Skeletal muscle tissue (tissue), 4 donors: ENCODE data around the gene RBM34. TPM values are rescaled to one million over a fixed set of nuclear protein-coding genes. Genes with fewer than 3 reads are reported as not detected.
A peak's percentile ranks its signal among the peaks of the same experiment; 100 is the strongest.
"Not testable (repeated sequence)": the region's sequence is repeated elsewhere in the genome, so short reads cannot be mapped to it uniquely, and the experiment has no call there.

Source experiments
- H3K27ac ChIP-seq: one replicate; pipeline ENCODE4 v1.7.0; 2013; ENCODE audit warnings: mild to moderate bottlenecking, low read depth, low read length, inconsistent platforms
- H3K27me3 ChIP-seq, 3 donors: one replicate each; pipeline ENCODE4 v1.7.0; 2013; ENCODE audit warnings: low read length in 3 of 3; ENCODE audit not compliant: control insufficient read depth in 3 of 3, insufficient read depth in 3 of 3
- H3K36me3 ChIP-seq, 3 donors: one replicate each; pipeline ENCODE4 v1.7.0; 2013; ENCODE audit warnings: low read length in 3 of 3; ENCODE audit not compliant: control insufficient read depth in 3 of 3, insufficient read depth in 3 of 3
- H3K4me1 ChIP-seq, 3 donors: one replicate each; pipeline ENCODE4 v1.7.0; 2013; ENCODE audit warnings: low read length in 3 of 3, mild to moderate bottlenecking in 3 of 3; ENCODE audit not compliant: control insufficient read depth in 3 of 3, insufficient read depth in 3 of 3
- H3K4me3 ChIP-seq, 3 donors: one replicate each; pipeline ENCODE4 v1.7.0; 2013; ENCODE audit warnings: low read length in 3 of 3
- H3K9ac ChIP-seq, 3 donors: one replicate each; pipeline ENCODE4 v1.7.0; 2013; ENCODE audit warnings: low read length in 3 of 3, mild to moderate bottlenecking in 3 of 3, moderate library complexity in 2 of 3, low read depth in 1 of 3
- H3K9me3 ChIP-seq, 3 donors: one replicate each; pipeline ENCODE4 v1.7.0; 2013; ENCODE audit warnings: low read length in 3 of 3; ENCODE audit not compliant: control insufficient read depth in 3 of 3
- total RNA-seq: library from RNA; depleted of rRNA; stranded (reverse); fragments of >200 nt; gene quantifications from one replicate; pipeline ENCODE4 v1.2.3, GENCODE V29; 2014
- donor health status: Osteomylitis.

Gene RBM34
- total RNA-seq, 1 donor from 2014 or later, result 24.5 TPM

GRCh38 chr1:235181561-235182245, 20.7 kb upstream of the RBM34 start:
- Histone ChIP-seq H3K27ac (no peak overlapping the region), H3K36me3 (peaks cover 9 to 21% (median 17%) of the 10 kb centered on the region in 3 donors), H3K9ac (no peak overlapping the region)

GRCh38 chr1:235180916-235181460, 19.9 kb upstream of the RBM34 start:
- Histone ChIP-seq H3K27me3 (no peaks in the 10 kb centered on the region), H3K9me3 (no peaks in the 10 kb centered on the region), H3K27ac (no peak overlapping the region), H3K36me3 (peaks cover 12 to 24% (median 21%) of the 10 kb centered on the region in 3 donors), H3K4me3 (no peak overlapping the region), H3K4me1 (no peaks in the 10 kb centered on the region), H3K9ac (no peak overlapping the region)

More at GRCh38 chr1:235181561-235182245, 20.7 kb upstream of the RBM34 start:
- H3K4me3 ChIP-seq, result no peak overlapping the region
- H3K4me1 ChIP-seq, result no peaks in the 10 kb centered on the region
- no peaks in the 10 kb centered on the region for H3K9me3 ChIP-seq
- no peaks in the 10 kb centered on the region for H3K27me3 ChIP-seq

DNA sequence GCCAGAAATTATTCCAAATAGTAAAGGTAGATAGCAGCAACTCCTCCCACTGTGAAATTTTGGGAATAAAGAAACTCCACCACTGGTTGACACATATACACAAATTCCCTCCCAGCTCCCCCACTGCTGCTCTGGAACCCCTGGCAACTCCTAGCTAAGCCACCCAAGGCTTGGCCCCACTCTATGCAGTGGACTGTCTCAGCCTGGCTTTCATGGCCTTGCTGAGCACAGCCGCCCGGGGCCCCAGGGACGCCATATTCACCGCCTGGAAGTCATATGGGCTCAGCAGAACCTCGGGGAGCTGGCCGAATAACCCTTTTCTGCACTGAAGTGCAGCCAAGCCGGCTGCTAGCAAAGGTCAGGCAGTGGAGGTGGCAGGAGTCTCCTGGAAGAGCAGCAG, 15.4 kb upstream of the RBM34 start:
- H3K27ac ChIP-seq, result no peak overlapping the region
- H3K36me3 ChIP-seq, result peaks cover 14 to 30% (median 24%) of the 10 kb centered on the region in 3 donors
- H3K4me3 ChIP-seq, result no peak overlapping the region
- no peak overlapping the region for H3K9ac ChIP-seq
- H3K4me1 ChIP-seq, result no peaks in the 10 kb centered on the region
- no peaks in the 10 kb centered on the region for H3K9me3 ChIP-seq
- H3K27me3 ChIP-seq, result no peaks in the 10 kb centered on the region

- no peaks in the 10 kb centered on the region for H3K9me3 ChIP-seq
- H3K27me3 ChIP-seq, result no peaks in the 10 kb centered on the region
- peaks cover 8 to 16% (median 14%) of the 10 kb centered on the region in 3 donors for H3K36me3 ChIP-seq
- H3K27ac ChIP-seq, result no peak overlapping the region
- no peak overlapping the region for H3K4me3 ChIP-seq
- no peaks in the 10 kb centered on the region for H3K4me1 ChIP-seq
- no peak overlapping the region for H3K9ac ChIP-seq
Observed at GRCh38 chr1:235169986-235170385, 8.9 kb upstream of the RBM34 start.

GRCh38 chr1:235168375-235168774, 7.3 kb upstream of the RBM34 start:
- H3K36me3 ChIP-seq, result peaks cover 2 to 11% (median 8%) of the 10 kb centered on the region in 3 donors
- H3K4me1 ChIP-seq, result no peaks in the 10 kb centered on the region

DNA sequence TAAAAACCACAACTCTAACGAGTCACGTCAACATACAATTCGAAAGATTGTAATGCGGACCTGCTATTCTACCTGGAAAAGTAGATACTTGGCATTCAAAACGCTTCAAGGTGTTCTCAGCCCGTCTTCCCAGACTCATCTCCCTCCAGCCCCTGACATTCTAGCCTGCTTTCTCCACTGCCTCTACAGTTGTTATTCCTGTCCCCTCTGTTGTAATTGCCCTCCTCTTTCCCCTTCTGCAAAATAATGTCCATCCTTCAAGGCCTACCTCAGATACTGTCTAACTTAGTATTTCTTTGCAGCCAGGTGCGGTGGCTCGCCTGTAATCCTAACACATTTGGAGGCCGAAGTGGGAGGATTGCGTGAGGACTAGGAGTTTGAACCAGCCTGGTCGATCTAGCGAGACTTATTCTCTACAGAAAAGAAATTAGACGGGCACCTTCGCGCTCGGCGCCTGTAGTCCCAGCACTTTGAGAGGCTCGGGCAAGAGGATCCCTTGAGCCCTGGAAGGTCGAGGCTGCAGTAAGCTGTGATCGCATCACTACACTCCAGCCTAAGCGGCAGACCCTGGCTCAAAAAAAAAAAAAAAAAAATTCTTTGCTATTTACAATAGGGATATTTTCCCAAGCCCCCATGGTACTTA, 756 bp upstream of the RBM34 start:
- Histone ChIP-seq H3K27me3 (no peaks in the 10 kb centered on the region), H3K27ac (peak overlapping the region; percentile 70)

More at GRCh38 chr1:235168375-235168774, 7.3 kb upstream of the RBM34 start:
- no peaks in the 10 kb centered on the region for H3K9me3 ChIP-seq
- H3K4me3 ChIP-seq, result no peak overlapping the region
- H3K27me3 ChIP-seq, result no peaks in the 10 kb centered on the region
- H3K9ac ChIP-seq, result no peak overlapping the region
- H3K27ac ChIP-seq, result no peak overlapping the region

GRCh38 chr1:235160383-235160956, 580 bp downstream of the RBM34 start:
- Histone ChIP-seq H3K36me3 (peaks cover 11 to 22% (median 20%) of the 10 kb centered on the region in 3 donors), H3K9me3 (no peaks in the 10 kb centered on the region), H3K9ac (peak overlapping the region; percentile 79 to 97 (median 93)), H3K27me3 (no peaks in the 10 kb centered on the region), H3K4me3 (peak overlapping the region; percentile 75 to 99 (median 98)), H3K27ac (peak overlapping the region; percentile 70), H3K4me1 (peaks cover 8 to 15% (median 10%) of the 10 kb centered on the region in 3 donors)

More for the DNA sequence above, 756 bp upstream of the RBM34 start:
- Histone ChIP-seq H3K36me3 (peaks cover 9 to 14% (median 12%) of the 10 kb centered on the region in 3 donors), H3K4me3 (peak overlapping the region; percentile 75 to 99 (median 98)), H3K9ac (peak overlapping the region; percentile 79 to 97 (median 93)), H3K9me3 (no peaks in the 10 kb centered on the region), H3K4me1 (peaks cover 8 to 15% (median 10%) of the 10 kb centered on the region in 3 donors)

DNA sequence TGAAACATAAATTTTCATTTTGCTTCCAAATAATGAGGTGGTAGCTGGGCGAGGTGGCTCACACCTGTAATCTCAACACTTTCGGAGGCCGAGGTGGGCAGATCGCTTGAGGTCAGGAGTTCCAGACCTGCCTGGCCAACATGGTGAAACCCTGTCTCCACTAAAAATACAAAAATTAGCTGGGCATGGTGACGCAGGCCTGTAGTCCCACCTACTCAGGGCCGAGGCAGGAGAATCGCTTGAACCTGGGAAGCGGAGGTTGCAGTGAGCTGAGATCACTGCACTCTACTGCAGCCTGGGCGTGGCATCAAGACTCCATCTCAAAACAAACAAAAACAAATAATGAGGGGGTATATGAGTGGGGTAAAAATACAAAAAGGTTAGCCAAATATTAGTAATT, 1.1 kb downstream of the RBM34 start:
- not testable (repeated sequence) for H3K27me3 ChIP-seq, H3K4me3 ChIP-seq, H3K27ac ChIP-seq, H3K9ac ChIP-seq, H3K9me3 ChIP-seq
- Histone ChIP-seq H3K36me3 (peaks cover 11 to 22% (median 20%) of the 10 kb centered on the region in 3 donors), H3K4me1 (peaks cover 8 to 15% (median 10%) of the 10 kb centered on the region in 3 donors)

DNA sequence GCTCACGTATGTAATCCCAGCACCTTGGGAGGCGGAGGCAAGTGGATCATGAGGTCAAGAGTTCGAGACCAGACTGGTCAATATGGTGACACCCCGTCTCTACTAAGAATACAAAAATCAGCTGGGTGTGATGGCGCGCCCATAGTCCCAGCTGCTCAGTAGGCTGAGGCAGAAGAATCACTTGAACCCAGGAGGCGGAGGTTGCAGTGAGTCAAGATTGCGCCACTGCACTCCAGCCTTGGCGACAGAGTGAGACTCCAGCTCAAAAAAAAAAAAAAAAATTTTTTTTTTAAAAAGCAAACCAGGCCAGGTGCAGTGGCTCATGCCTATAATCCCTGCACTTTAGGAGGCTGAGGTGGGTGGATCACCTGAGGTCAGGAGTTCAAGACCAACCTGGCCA, 1.8 kb downstream of the RBM34 start:
- H3K27me3 ChIP-seq, H3K4me3 ChIP-seq, H3K27ac ChIP-seq, H3K9ac ChIP-seq, H3K9me3 ChIP-seq: not testable (repeated sequence)
- peaks cover 8 to 15% (median 10%) of the 10 kb centered on the region in 3 donors for H3K4me1 ChIP-seq
- peaks cover 11 to 26% (median 22%) of the 10 kb centered on the region in 3 donors for H3K36me3 ChIP-seq
